Urinary bladder (tissue), 4 donors: ENCODE data around the gene TMCC3. TPM values are rescaled to one million over a fixed set of nuclear protein-coding genes. Genes with fewer than 3 reads are reported as not detected.
A peak's percentile ranks its signal among the peaks of the same experiment; 100 is the strongest.

Source experiments
- DNase-seq: peaks from one replicate; pipeline ENCODE4 v3.0.0-alpha.2; 2015; ENCODE audit errors: extremely low spot score
- H3K27ac ChIP-seq: one replicate; pipeline ENCODE4 v1.5.1; 2013; ENCODE audit warnings: low read depth, mild to moderate bottlenecking, moderate library complexity
- H3K36me3 ChIP-seq: one replicate; pipeline ENCODE4 v1.6.1; 2013; ENCODE audit warnings: mild to moderate bottlenecking, moderate library complexity; ENCODE audit not compliant: insufficient read depth
- H3K4me1 ChIP-seq: one replicate; pipeline ENCODE4 v1.6.1; 2013; ENCODE audit warnings: mild to moderate bottlenecking, moderate library complexity; ENCODE audit not compliant: insufficient read depth
- H3K4me3 ChIP-seq: one replicate; pipeline ENCODE4 v1.5.1; 2013; ENCODE audit warnings: low read depth, low read length
- WGBS: extraction: QIAGEN DNeasy Blood & Tissue Kit; methylation state at CpG from one replicate; pipeline ENCODE4 v1.1.7; 2013; 5-methylcytosine and 5-hydroxymethylcytosine counted together
- polyA plus RNA-seq: library from polyadenylated mRNA; stranded (reverse); fragments of 200-250 nt; gene quantifications from one replicate; pipeline ENCODE4 v1.2.3, GENCODE V29; 2013
- total RNA-seq: library from RNA; depleted of rRNA; stranded (reverse); fragments of >200 nt; gene quantifications from one replicate; pipeline ENCODE4 v1.2.3, GENCODE V29; 2014
- donor health status: healthy with polysubstance abuse.
- donor health status: healthy.

TMCC3 gene
- total and polyA plus RNA-seq, 2 donors: 10.0 to 11.7 TPM

DNA sequence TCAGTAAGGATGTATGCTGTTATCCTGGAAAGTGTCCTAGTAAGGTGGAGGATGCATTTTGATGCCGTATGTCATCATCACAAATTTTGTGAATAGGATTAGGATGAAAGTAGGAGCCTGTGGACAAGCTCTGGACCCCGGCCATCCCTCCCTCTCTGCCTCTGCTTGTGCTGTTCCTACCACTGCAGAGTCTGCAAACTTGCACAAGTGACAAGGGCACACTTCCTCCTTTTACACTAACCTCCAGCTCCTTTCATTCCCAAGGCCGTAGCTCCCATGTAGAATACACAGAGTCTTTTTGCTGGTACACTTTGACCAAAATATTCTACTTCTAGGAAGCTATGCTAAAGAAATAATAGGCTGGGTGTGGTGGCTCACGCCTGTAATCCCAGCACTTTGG, 13.3 kb upstream of the TMCC3 start:
- no peaks in the 10 kb centered on the region for H3K4me1 ChIP-seq
- H3K36me3 ChIP-seq: no peaks in the 10 kb centered on the region
- WGBS: 71% methylated on average over 4 of the region's 4 CpGs
- no peak overlapping the region for H3K4me3 ChIP-seq
- DNase-seq: no peak
- H3K27ac ChIP-seq: no peak overlapping the region

GRCh38 chr12:94663071-94663470, 12.7 kb upstream of the TMCC3 start:
- WGBS: 39% methylated on average over 4 of the region's 4 CpGs
- no peak for DNase-seq
- H3K4me1 ChIP-seq: no peaks in the 10 kb centered on the region
- H3K4me3 ChIP-seq: no peak overlapping the region
- H3K36me3 ChIP-seq: no peaks in the 10 kb centered on the region
- H3K27ac ChIP-seq: no peak overlapping the region

GRCh38 chr12:94660436-94660835, 10.1 kb upstream of the TMCC3 start:
- WGBS: 61% methylated on average over 3 of the region's 3 CpGs
- no peaks in the 10 kb centered on the region for H3K36me3 ChIP-seq
- DNase-seq: no peak
- H3K4me1 ChIP-seq: no peaks in the 10 kb centered on the region
- H3K4me3 ChIP-seq: no peak overlapping the region
- no peak overlapping the region for H3K27ac ChIP-seq

DNA sequence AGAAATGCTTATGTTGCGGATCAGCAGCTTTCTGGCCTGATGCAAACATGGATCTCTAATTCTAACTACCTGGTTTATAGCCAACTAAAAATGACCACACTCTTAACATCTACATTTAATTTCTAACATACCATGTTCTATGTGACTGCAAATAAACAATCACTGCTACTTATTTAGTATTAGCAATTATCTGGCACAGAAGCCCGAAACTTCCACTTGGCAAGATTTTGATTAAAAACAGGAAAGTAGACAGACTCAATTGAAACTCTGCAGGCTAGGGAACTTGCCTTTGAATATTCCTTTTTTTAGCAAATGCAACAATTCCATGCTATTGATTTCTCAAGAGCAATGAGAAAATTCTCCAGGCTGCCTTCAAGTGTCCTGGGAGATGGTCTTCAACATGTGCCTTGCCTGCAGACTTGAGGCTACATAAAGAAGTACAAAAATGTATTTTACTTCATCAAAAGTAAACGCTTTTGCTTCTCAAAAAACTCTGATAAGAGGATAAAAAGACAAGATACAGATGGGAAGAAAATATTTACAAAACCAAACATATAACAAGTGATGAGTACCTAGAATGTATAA, 9.1 kb upstream of the TMCC3 start:
- Histone ChIP-seq H3K36me3 (no peaks in the 10 kb centered on the region), H3K4me3 (no peak overlapping the region), H3K27ac (no peak overlapping the region), H3K4me1 (no peaks in the 10 kb centered on the region)
- DNase-seq: no peak
- WGBS: 79% methylated on average over 3 of the region's 3 CpGs

DNA sequence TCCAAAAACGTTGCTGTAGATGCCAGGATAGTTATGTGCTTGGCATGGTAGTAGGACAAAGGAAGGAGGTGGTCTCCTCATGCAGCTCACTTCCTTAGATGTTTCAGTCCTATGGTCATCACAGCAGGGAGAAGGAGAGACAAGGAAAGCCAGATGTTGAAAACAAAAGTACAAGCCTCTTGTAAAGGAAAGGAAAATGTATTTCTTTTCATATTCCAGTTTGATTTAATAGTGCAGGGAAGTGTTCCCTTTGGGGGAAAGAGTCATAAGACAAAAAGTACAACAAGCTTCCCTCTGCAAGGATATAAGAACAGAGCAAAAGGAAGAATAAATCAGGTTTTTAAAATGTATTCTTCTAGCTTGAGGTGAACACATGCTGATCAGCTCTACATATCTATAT, 8.6 kb upstream of the TMCC3 start:
- H3K4me1 ChIP-seq: no peaks in the 10 kb centered on the region
- DNase-seq: no peak
- no peak overlapping the region for H3K4me3 ChIP-seq
- 25% methylated on average over 1 of the region's 1 CpG for WGBS
- H3K36me3 ChIP-seq: no peaks in the 10 kb centered on the region
- no peak overlapping the region for H3K27ac ChIP-seq

DNA sequence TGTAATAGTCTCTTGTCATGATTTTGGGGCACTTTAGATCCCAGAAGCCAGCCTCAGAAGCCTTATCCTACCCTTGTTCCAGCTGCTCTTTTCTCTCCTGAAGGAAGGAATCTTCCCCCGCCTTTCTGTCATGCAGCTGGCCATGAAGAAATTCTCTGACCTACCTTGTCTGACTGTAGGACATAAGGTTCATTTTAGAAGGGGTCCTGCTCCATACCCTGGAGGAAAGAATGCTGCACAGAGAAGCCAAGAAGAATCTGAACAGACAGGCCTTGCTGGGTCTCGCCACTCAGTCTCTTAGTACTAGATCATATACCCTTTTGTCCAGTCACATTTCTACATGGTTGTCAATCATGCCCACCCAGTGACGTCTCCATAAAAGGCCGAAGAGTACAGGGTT, 6.2 kb upstream of the TMCC3 start:
- no peaks in the 10 kb centered on the region for H3K4me1 ChIP-seq
- no peak overlapping the region for H3K4me3 ChIP-seq
- 96% methylated on average over 4 of the region's 4 CpGs for WGBS

DNA sequence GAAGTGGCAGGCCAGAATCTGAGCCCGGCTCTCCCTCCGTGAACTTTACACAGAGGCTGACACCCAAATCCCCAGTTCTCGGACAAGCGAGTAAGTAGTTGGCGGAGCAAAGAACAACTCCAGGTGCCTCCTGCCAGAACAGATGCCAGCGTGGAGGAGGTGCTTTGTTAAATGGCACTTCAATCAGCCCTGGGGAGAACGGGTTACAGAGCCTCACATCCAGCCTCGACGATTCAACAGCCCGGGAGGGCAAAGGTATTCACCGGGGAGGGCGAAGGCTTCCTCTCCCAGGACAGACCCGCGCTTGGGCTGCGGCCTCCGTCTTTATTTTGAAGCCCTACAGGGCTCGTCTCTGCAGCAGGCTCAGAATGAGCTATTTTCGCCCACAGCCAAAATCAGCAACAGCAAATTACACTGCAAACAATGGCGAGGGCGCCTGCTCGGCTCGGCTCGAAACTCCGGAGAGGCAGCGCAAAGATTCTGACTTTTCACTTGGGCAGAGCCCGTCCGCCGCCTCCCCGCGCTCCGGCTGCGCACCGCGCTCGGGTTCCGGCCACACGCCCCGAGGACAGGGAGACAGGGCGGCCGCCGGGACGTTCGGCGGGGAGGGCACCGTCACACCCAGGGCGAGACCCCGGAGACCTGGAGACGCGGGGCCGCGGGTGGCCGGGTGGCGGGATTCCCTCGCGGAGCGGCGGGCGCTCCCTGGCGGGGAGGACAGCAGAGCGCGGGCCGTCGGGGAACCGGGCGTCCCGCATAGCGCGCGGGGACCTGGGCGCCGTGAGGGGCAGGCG, 811 bp downstream of the TMCC3 start:
- H3K36me3 ChIP-seq: no peaks in the 10 kb centered on the region
- DNase-seq: no peak
- 3% methylated on average over 72 of the region's 72 CpGs for WGBS
- H3K4me1 ChIP-seq: no peaks in the 10 kb centered on the region
- H3K4me3 ChIP-seq: peak overlapping the region; percentile 77
- H3K27ac ChIP-seq: no peak overlapping the region

More for the DNA sequence above, 6.2 kb upstream of the TMCC3 start:
- DNase-seq: no peak
- no peak overlapping the region for H3K27ac ChIP-seq
- no peaks in the 10 kb centered on the region for H3K36me3 ChIP-seq

DNA sequence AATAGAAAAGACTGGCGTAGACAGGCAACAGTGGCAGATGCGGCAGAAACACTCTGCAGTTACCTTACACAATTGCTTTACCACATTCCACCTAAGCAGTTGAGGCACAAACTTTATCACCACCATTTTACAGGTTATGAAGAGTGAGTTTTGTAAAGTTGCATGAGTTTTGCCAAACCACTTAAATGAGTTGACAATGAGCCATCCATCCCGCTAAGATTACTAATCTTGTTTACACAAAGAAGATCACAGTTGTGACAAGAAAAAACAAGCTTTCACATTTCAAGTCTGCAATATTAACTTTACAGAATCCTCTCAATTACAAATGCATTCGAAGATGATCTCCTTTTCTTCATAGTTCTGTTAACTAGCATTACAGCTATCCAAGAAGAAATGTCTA, 1.8 kb downstream of the TMCC3 start:
- no peak overlapping the region for H3K4me3 ChIP-seq
- H3K4me1 ChIP-seq: no peaks in the 10 kb centered on the region
- DNase-seq: no peak
- H3K27ac ChIP-seq: no peak overlapping the region
- WGBS: 69% methylated on average over 4 of the region's 4 CpGs
- H3K36me3 ChIP-seq: no peaks in the 10 kb centered on the region

DNA sequence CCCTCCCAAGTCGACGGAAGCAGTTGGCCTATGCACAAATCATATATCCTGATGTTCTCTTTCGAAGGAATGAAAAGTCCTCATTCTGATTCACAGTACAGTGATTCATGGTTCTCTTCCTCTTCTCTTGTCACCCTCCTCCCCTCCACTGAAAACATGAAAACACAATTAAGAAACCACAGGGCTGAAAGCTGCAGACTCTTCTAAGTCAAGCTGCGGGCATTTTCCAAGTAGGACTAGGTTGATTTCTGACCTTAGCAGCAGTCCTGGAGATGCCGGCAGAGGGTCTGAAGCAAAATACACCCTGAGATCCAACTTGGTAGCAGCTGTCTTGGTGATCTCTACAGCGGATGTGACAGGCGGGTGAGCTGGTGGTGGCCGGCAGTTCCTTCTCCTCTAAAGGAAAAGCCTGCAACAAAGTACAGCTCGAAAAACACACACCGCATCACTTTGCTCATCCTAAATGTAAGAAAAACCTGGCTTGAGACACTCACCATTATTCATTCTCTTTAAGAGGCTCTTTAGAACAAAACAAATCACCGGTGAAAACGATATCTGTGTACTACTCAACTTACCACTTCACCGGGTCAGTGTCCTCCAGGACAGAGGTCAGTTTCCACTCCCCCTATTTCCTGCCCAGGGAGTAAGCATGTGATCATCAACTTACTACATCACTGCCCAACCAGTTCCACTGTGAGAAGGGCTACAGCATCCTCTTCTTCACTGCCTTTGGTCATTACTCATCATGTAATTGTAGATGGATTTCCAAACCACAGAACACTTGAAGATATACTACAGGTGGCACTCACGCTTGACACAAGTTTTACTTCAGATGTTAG, 6.0 kb downstream of the TMCC3 start:
- no peak overlapping the region for H3K4me3 ChIP-seq
- no peaks in the 10 kb centered on the region for H3K36me3 ChIP-seq
- no peak overlapping the region for H3K27ac ChIP-seq
- WGBS: 73% methylated on average over 14 of the region's 14 CpGs
- DNase-seq: no peak
- no peaks in the 10 kb centered on the region for H3K4me1 ChIP-seq

- H3K27ac ChIP-seq: no peak overlapping the region
- whole genome bisulfite sequencing: 91% methylated on average over 3 of the region's 3 CpGs
- H3K4me3 ChIP-seq: no peak overlapping the region
These were observed 6.8 kb downstream of the TMCC3 start for GRCh38 chr12:94643606-94644005.

DNA sequence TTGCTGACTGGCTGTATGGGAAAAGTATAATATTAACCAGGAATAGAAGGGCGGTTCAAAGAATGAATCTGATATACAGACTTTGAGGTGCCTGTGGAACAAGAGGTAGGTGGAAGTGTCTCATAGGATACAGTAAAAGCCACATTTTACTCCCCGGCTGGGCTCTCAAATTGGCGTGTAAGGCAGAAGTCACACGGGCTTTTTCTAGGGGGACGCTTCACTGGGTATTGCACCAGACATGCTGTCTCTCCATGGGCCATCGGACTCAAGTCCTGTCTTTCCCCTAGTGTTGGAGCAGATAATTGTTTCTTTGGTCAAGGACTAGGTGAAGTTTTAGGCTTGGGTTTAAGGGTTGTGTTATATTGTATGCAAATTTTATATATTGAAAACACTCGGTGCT, 9.1 kb downstream of the TMCC3 start:
- WGBS: 96% methylated on average over 7 of the region's 7 CpGs
- Histone ChIP-seq H3K4me3 (no peak overlapping the region), H3K27ac (no peak overlapping the region), H3K4me1 (no peaks in the 10 kb centered on the region), H3K36me3 (no peaks in the 10 kb centered on the region)
- DNase-seq: no peak

More at GRCh38 chr12:94643606-94644005, 6.8 kb downstream of the TMCC3 start:
- DNase-seq: no peak
- H3K36me3 ChIP-seq: no peaks in the 10 kb centered on the region
- H3K4me1 ChIP-seq: no peaks in the 10 kb centered on the region

GRCh38 chr12:94640134-94640928, 10.0 kb downstream of the TMCC3 start:
- Histone ChIP-seq H3K4me3 (no peak overlapping the region), H3K27ac (no peak overlapping the region), H3K36me3 (no peaks in the 10 kb centered on the region), H3K4me1 (no peaks in the 10 kb centered on the region)
- WGBS: 88% methylated on average over 10 of the region's 10 CpGs
- DNase-seq: no peak

GRCh38 chr12:94638521-94638920, 11.8 kb downstream of the TMCC3 start:
- 86% methylated on average over 1 of the region's 1 CpG for WGBS
- Histone ChIP-seq H3K36me3 (no peaks in the 10 kb centered on the region), H3K27ac (no peak overlapping the region), H3K4me1 (no peaks in the 10 kb centered on the region), H3K4me3 (no peak overlapping the region)
- DNase-seq: no peak
